Esophagus (tissue), 2 donors: ENCODE results near the gene ADGRG1. TPM values are rescaled to one million over a fixed set of nuclear protein-coding genes. Genes with fewer than 3 reads are reported as not detected.

Experiments
- H3K27ac ChIP-seq, 2 donors: one replicate each; pipeline ENCODE4 v1.5.1; 2013; ENCODE audit warnings: low read depth in 2 of 2, mild to moderate bottlenecking in 2 of 2, inconsistent platforms in 1 of 2, low read length in 1 of 2, moderate library complexity in 1 of 2
- H3K27me3 ChIP-seq, 2 donors: one replicate each; pipeline ENCODE4 v1.6.1; 2013; ENCODE audit warnings: low read length in 2 of 2, control low read depth in 1 of 2, mild to moderate bottlenecking in 1 of 2; ENCODE audit not compliant: insufficient read depth in 2 of 2, control insufficient read depth in 1 of 2
- H3K36me3 ChIP-seq, 2 donors: one replicate each; pipeline ENCODE4 v1.6.1; 2013; ENCODE audit warnings: low read length in 1 of 2; ENCODE audit not compliant: control insufficient read depth in 2 of 2, insufficient read depth in 2 of 2
- H3K4me1 ChIP-seq, 2 donors: one replicate each; pipeline ENCODE4 v1.6.1; 2013; ENCODE audit warnings: low read length in 1 of 2; ENCODE audit not compliant: control insufficient read depth in 2 of 2, insufficient read depth in 2 of 2
- H3K4me3 ChIP-seq, 2 donors: one replicate each; pipeline ENCODE4 v1.5.1; 2013; ENCODE audit warnings: low read length in 2 of 2, mild to moderate bottlenecking in 2 of 2, low read depth in 1 of 2, moderate library complexity in 1 of 2
- H3K9me3 ChIP-seq, 2 donors: one replicate each; pipeline ENCODE4 v1.6.1; 2013; ENCODE audit warnings: mild to moderate bottlenecking in 2 of 2, low read depth in 1 of 2, low read length in 1 of 2, moderate library complexity in 1 of 2; ENCODE audit not compliant: control insufficient read depth in 2 of 2, insufficient read depth in 1 of 2
- WGBS, 2 donors: extraction: QIAGEN DNeasy Blood & Tissue Kit; methylation state at CpG; one replicate each; pipeline ENCODE4 v1.1.7; 2013; 5-methylcytosine and 5-hydroxymethylcytosine counted together
- polyA plus RNA-seq, 2 donors: library from polyadenylated mRNA; stranded (reverse); fragments of 200-250 nt; gene quantifications; one replicate each; pipeline ENCODE4 v1.2.3, GENCODE V29; 2013
- donor health status: healthy with polysubstance abuse.
- donor health status: Bipolar disorder and iron deficiency.

ADGRG1 gene
- polyA plus RNA-seq, 2 donors, result 30.9 to 31.1 TPM

- no peaks in the 10 kb centered on the region for H3K27me3 ChIP-seq
- no peak within 1 kb of the TSS for H3K4me3 ChIP-seq
- no peak within 1 kb of the TSS for H3K27ac ChIP-seq
- no peaks in the 10 kb centered on the region for H3K36me3 ChIP-seq
- H3K9me3 ChIP-seq, result no peaks in the 10 kb centered on the region
- no peaks in the 10 kb centered on the region for H3K4me1 ChIP-seq
- 41% methylated on average over 8 of the region's 8 CpGs for WGBS, 2 donors
Measured at GRCh38 chr16:57694725-57695679, 66.6 kb downstream of the ADGRG1 start, which contains the start of gene DRC7. Gene DRC7, plus strand, starts transcription at chr16:57694806. Its CDS starts 3,144 bp downstream, at chr16:57697950.

GRCh38 chr16:57695680-57696069, 67.2 kb downstream of the ADGRG1 start:
- Histone ChIP-seq H3K9me3 (no peaks in the 10 kb centered on the region), H3K36me3 (no peaks in the 10 kb centered on the region), H3K4me3 (no peak overlapping the region), H3K27me3 (no peaks in the 10 kb centered on the region), H3K4me1 (no peaks in the 10 kb centered on the region), H3K27ac (no peak overlapping the region)
- 68 to 71% methylated on average over 5 of the region's 5 CpGs for WGBS, 2 donors

- Histone ChIP-seq H3K27me3 (no peaks in the 10 kb centered on the region), H3K9me3 (no peaks in the 10 kb centered on the region)
- 89 to 93% methylated on average over 7 of the region's 7 CpGs for WGBS, 2 donors
Measured at GRCh38 chr16:57696240-57696639, 67.8 kb downstream of the ADGRG1 start.

GRCh38 chr16:57697896-57698537, 69.6 kb downstream of the ADGRG1 start:
- H3K36me3 ChIP-seq, result no peaks in the 10 kb centered on the region
- WGBS, 2 donors, result 89 to 90% methylated on average over 17 of the region's 17 CpGs
- no peaks in the 10 kb centered on the region for H3K27me3 ChIP-seq
- H3K4me3 ChIP-seq, result no peak overlapping the region
- no peaks in the 10 kb centered on the region for H3K9me3 ChIP-seq
- H3K27ac ChIP-seq, result no peak overlapping the region
- H3K4me1 ChIP-seq, result no peaks in the 10 kb centered on the region

More at GRCh38 chr16:57696240-57696639, 67.8 kb downstream of the ADGRG1 start:
- Histone ChIP-seq H3K4me1 (no peaks in the 10 kb centered on the region), H3K27ac (no peak overlapping the region), H3K36me3 (no peaks in the 10 kb centered on the region), H3K4me3 (no peak overlapping the region)

- 84 to 86% methylated on average over 16 of the region's 16 CpGs for WGBS, 2 donors
- Histone ChIP-seq H3K9me3 (no peaks in the 10 kb centered on the region), H3K36me3 (no peaks in the 10 kb centered on the region), H3K4me3 (no peak overlapping the region), H3K27me3 (no peaks in the 10 kb centered on the region), H3K4me1 (no peaks in the 10 kb centered on the region), H3K27ac (no peak overlapping the region)
Measured at GRCh38 chr16:57698812-57699405, 70.5 kb downstream of the ADGRG1 start.

- Histone ChIP-seq H3K9me3 (no peaks in the 10 kb centered on the region), H3K4me1 (no peaks in the 10 kb centered on the region), H3K27ac (no peak overlapping the region), H3K36me3 (no peaks in the 10 kb centered on the region), H3K27me3 (no peaks in the 10 kb centered on the region), H3K4me3 (no peak overlapping the region)
- WGBS, 2 donors, result 82 to 83% methylated on average over 3 of the region's 3 CpGs
Measured at GRCh38 chr16:57699481-57699880, 71.1 kb downstream of the ADGRG1 start.

GRCh38 chr16:57699899-57700298, 71.5 kb downstream of the ADGRG1 start:
- no peaks in the 10 kb centered on the region for H3K9me3 ChIP-seq
- H3K27ac ChIP-seq, result no peak overlapping the region
- no peaks in the 10 kb centered on the region for H3K4me1 ChIP-seq
- WGBS, 2 donors, result 88 to 91% methylated on average over 7 of the region's 7 CpGs
- no peak overlapping the region for H3K4me3 ChIP-seq
- no peaks in the 10 kb centered on the region for H3K36me3 ChIP-seq
- no peaks in the 10 kb centered on the region for H3K27me3 ChIP-seq

GRCh38 chr16:57700781-57701551, 72.5 kb downstream of the ADGRG1 start:
- 54 to 74% methylated on average over 10 of the region's 10 CpGs for WGBS, 2 donors
- H3K36me3 ChIP-seq, result no peaks in the 10 kb centered on the region
- no peak overlapping the region for H3K4me3 ChIP-seq
- H3K4me1 ChIP-seq, result no peaks in the 10 kb centered on the region
- H3K27ac ChIP-seq, result no peak overlapping the region
- H3K9me3 ChIP-seq, result no peaks in the 10 kb centered on the region
- no peaks in the 10 kb centered on the region for H3K27me3 ChIP-seq

- H3K27me3 ChIP-seq, result no peaks in the 10 kb centered on the region
- 80 to 84% methylated on average over 23 of the region's 23 CpGs for WGBS, 2 donors
- H3K27ac ChIP-seq, result no peak overlapping the region
- H3K4me3 ChIP-seq, result no peak overlapping the region
- no peaks in the 10 kb centered on the region for H3K9me3 ChIP-seq
- no peaks in the 10 kb centered on the region for H3K4me1 ChIP-seq
- H3K36me3 ChIP-seq, result no peaks in the 10 kb centered on the region
Measured at GRCh38 chr16:57701759-57702371, 73.4 kb downstream of the ADGRG1 start.
